PC-9 (cell line): ENCODE results near the gene GRM1.

Experiments
- EZH2 ChIP-seq: fragments of 200-600 bp; sonication (generic); IDR thresholded peaks from 2 replicates; pipeline ENCODE4 v1.8.0; 2017; ENCODE audit warnings: antibody characterized with exemption, low read depth
- TF ChIP-seq, protein P1 (sequence below): fragments of 200-600 bp; sonication (generic); conservative IDR thresholded peaks from 2 replicates; pipeline ENCODE4 v1.6.1; 2017; ENCODE audit warnings: mixed run types, antibody characterized with exemption, mild to moderate bottlenecking, moderate library complexity

GRCh38 chr6:146305092-146305491, 276.2 kb downstream of the GRM1 start:
- TF ChIP-seq, protein P1, sequence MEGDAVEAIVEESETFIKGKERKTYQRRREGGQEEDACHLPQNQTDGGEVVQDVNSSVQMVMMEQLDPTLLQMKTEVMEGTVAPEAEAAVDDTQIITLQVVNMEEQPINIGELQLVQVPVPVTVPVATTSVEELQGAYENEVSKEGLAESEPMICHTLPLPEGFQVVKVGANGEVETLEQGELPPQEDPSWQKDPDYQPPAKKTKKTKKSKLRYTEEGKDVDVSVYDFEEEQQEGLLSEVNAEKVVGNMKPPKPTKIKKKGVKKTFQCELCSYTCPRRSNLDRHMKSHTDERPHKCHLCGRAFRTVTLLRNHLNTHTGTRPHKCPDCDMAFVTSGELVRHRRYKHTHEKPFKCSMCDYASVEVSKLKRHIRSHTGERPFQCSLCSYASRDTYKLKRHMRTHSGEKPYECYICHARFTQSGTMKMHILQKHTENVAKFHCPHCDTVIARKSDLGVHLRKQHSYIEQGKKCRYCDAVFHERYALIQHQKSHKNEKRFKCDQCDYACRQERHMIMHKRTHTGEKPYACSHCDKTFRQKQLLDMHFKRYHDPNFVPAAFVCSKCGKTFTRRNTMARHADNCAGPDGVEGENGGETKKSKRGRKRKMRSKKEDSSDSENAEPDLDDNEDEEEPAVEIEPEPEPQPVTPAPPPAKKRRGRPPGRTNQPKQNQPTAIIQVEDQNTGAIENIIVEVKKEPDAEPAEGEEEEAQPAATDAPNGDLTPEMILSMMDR: no peak
- TF ChIP-seq EZH2: no peak
